Measurements from ENCODE around the gene LRBA.

DNA sequence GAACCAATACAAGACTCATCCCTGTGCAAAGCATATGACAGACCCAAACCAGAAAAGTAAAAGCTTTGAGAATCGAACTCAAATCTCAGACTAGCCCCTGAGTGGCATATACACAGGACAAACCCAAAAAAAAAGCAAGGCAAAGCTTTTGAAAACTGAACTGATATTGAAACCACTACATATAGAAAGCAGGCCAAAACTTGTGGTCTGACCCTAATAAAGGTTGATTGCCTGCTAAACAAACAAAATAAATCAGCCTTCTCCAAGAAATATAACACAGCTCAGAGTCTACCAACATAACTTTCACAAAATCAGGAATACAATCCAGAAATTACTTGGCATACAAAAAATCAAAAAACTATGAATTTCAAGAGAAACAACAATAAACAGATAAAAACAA, 40.3 kb downstream of the LRBA start:
- TF ChIP-seq POLR2AphosphoS5 (IDR thresholded peaks at IDR 0.05), result no peak
- no peak for TF ChIP-seq EP300 (IDR thresholded peaks at IDR 0.05)

All from stomach (tissue), 4 donors.